Brain pericyte (primary cell): ENCODE measurements around the gene TFAP2D.

Experiments used
- DNase-seq: peaks from one replicate; pipeline ENCODE4 v3.0.0-alpha.2; 2012; ENCODE audit warnings: low read depth, low spot score

The TFAP2D gene

DNA sequence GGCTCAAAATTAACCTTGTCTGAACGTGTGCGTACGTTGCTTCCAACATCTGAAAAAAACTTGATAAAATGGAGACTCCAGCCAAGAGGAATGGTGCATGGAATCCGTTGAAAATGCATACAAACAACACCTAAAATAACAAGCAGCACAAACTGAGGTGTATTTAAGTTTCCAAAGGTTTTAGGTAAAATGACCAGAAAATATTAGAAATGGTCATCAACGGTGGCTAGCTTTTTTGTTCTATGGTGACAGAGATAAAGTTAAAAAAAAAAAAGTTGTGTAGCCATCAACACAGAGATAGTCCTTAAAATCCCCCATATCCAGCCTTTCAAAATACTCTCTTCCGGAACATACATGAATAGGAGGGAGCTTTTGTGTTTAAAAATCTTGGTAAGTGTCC, 104.7 kb downstream of the TFAP2D start:
- no peak for DNase-seq

DNA sequence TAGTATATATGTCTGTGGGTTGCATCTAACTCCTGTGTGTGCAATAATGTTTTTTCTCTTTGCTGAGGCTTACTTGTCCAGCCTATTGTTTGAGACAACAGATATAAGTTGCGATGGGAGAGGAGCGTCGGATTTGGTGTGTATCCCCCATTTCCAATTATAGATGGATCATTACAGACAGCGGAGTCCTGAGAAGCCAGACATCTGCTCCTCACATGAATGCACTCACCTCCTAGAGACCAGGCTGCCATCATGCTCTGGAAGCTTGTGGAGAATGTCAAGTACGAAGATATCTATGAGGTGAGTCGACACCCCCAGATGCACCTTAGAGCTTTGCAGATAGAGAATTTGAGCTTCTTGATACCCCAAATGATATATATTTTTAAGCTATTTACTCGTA, 105.3 kb downstream of the TFAP2D start, which contains the start of gene TFAP2B:
TSS of gene TFAP2B (plus strand) at position 199 of the 400 bp plus-strand sequence. CDS start at position 220, 21 bp downstream.
- no peak for DNase-seq

DNA sequence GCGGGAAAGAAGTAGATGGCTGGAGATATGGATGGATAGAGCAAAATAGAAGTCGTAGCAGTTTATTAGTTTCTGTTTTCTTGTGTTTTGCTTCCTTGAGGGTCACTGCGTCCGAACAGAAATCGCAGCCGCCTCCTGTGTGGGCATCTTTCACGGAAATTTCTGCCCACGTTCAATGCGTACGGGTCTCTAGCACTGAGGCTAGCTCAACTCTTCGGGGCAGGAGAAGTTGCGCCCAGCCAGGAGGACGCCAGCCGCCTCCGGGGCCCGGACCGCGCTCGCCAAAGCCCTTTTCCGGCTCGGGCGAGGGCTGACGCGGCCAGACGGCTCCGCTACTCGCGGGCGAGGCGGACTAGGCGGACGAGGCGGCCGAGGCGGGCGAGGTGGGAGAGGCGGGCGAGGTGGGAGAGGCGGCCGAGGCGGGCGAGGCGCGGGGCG, 106.2 kb downstream of the TFAP2D start:
- no peak for DNase-seq

DNA sequence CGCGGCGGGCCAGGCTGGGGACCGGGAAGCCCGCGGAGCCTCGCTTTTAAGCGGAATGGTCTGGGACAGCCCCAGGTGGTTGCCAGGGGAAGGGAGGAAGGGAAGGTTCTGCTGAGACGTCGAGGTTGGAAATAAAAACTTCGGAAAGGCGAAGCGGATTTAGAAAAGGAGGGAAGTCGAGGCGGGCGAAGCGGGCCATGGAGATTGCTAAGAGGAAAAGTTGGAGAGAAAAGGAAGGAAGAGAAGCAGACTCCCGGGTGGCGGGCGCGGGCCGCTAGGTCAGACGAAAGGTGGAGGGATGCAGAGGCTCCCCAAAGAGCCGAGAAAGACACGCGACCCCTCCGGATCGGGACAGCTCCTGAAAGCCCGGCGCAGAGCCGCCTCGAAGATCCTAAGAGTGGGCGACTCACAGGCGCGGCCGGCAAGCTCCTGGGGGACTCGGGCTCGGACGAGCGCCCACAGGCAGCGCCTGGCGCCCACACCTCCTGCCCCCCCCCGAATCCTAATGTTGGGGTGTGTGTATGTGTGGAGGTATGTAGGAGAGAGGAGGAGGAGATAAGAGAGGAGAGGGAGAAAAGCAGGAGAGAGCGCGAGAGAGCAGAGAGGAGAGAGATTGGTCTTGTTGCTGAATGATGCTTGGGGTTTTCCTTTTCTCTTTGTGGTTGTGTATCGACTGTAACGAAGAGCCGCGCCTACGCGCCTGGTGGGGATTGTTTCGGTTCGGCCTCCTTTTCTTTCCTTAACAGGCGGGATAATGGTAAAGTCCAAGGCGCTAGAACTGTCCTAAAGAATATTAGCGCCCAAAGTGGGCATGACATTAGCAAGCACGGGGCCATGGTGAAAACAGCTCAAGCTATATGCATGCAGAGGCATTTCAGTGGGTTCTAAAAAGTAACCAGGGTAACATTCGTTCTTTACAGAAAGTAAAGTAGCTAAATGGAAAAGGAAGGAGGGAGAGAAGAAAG, 106.9 kb downstream of the TFAP2D start:
- DNase-seq = no peak

DNA sequence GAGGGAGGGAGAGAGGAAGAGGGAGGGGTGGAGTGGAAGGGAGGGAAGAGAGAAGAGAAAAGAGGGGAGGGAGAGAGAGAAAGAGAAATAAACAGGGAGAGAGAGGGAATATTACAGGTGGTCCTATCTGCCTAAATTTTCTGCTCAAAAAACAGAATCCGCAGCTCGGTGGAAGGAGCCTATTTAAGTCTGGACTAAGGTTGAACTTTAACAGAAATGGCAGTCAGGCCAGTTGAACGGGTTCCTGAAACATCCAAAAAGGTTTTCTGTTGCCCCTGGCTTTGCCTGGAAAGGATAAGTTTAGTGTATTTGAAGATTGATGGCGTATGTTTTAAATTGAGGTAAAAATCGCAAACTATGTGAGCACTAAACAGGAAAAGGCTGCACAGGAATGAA, 107.5 kb downstream of the TFAP2D start:
- DNase-seq = no peak

DNA sequence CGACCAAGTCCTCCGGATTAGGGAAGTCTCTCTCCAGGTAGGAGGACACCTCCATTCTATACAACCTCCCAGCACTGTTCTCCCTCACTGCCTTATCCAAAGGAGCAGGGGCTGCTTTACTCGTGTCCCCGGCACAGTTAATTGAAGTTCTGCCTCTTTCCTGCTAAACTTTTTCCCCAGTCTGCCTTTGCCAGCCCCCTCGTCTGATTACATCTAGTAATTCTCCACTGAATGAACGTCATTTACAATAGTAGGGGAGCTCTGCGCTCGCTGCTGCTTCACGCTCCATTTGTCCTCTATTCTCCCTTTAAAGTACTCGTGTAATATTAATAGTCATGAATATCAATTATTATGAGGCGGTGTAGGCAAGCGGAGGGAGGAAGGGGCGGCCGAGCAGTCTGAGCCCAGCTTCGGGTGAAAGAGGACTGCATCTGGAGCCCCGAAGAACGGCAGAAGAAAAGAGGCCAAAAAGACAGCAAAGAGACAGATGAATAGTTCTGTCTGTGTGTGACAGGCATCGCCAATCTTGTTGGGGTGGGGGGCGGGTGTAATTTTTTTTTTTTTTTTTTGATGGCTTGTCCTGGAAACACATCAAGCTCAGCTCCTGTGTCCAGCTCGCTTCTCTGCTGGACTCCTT, 108.2 kb downstream of the TFAP2D start:
- DNase-seq = no peak

DNA sequence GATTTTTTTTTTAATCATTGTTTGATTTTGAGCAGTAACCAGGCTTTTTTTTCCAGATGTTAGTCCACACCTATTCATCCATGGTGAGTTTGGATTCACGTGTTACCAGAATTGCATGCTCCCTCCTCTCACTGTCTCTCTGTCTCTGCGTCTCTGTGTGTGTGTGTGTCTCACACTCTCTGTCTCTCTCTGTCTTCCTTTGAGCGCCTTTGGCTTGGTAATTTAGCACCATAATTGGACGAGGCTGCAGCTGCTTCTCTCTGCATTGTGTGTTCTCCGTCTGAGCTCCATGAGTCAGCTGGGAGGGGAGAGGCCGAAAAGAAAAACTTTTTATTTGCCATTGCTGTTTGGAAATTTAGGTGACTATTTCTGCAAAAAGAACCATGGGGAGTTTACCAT, 108.8 kb downstream of the TFAP2D start:
- DNase-seq = no peak
